ENCODE data around the gene TUBA4B.

Gene TUBA4B

DNA sequence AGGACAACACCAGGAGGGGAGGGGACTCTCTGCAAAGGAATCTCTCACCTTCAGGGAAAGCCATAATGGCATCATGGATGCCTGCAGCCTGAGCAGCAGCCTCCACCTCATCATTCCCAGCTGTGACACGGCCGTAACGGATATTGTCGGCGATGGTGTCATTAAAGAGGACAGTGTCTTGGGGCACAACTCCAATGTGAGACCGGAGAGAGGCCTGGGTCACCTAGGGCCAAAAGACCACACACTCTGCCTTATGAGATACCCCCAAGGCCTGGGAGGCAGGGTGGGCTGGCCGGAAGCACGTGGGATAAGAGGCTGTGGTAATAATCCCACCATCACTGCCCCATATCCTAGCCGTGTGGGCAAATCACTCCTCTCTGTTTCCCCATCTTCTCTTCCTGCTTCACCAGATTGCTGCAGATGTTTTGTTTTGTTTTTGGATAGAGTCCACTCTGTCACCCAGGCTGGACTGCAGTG is 42.1 kb upstream of the TUBA4B start:
- Histone ChIP-seq H3K36me3 (ENCODE audit: control insufficient read depth, insufficient read depth, low read length) (peaks cover 29% of the 10 kb centered on the region), H3K4me1 (ENCODE audit: control insufficient read depth, insufficient read depth, low read length) (peaks cover 5% of the 10 kb centered on the region), H3K4me3 (ENCODE audit: low read depth, low read length) (no peak overlapping the region), H3K9me3 (ENCODE audit: control insufficient read depth, insufficient read depth, low read length) (no peaks in the 10 kb centered on the region), H3K9ac (ENCODE audit: low read depth, low read length) (no peak overlapping the region), H3K27me3 (ENCODE audit: control insufficient read depth, insufficient read depth, low read length) (no peaks in the 10 kb centered on the region)

DNA sequence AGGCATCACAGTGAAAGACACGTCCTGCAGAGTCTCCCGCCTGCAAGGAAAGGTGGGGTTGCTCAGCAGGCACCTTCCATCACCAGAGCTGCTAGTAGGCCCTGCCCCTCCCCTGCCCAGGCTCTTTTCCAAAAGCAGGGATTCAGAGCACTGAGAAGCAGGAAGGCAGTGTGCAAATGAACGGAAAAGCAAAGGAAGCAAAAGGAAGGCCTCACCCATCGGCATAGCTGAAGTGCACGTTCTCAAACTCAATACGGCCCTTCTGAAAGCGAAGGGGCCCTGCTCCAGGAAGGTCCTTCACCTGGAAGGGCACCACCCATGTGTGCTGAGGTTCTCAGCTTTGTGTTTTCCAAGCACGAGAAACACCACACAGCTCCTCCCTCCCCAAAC is 40.0 kb upstream of the TUBA4B start:
- Histone ChIP-seq H3K4me1 (ENCODE audit: control insufficient read depth, insufficient read depth, low read length) (peaks cover 2% of the 10 kb centered on the region), H3K36me3 (ENCODE audit: control insufficient read depth, insufficient read depth, low read length) (peaks cover 29% of the 10 kb centered on the region), H3K9ac (ENCODE audit: low read depth, low read length) (no peak overlapping the region), H3K27me3 (ENCODE audit: control insufficient read depth, insufficient read depth, low read length) (no peaks in the 10 kb centered on the region), H3K4me3 (ENCODE audit: low read depth, low read length) (no peak overlapping the region), H3K9me3 (ENCODE audit: control insufficient read depth, insufficient read depth, low read length) (no peaks in the 10 kb centered on the region)

DNA sequence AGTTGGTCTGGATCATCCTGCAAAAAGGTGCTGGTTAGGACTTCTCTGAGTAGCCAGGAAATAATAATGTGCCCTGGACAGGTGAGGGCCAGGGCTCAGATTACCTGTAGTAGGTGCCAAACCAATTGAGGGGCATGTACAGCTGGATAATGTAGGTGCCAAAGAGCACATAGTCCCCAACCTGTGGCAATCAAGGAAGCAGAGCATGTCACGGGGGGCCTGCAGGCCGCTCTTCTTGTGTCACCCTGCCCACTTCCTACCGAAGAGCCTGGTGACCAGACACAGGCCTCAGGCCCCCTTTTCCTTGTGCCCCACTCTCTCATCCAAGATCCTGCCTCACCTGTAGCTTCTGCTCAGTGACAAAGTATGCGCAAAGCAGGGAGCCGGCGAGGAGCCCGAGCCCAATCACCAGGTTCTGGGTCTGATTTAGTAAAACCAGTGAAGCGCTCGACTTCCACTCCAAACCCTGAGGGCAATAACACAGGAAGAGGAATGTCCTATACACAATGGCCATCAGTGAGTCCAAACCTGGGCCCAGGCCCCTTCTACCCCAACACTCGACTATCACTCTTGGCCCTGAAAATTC is 39.5 kb upstream of the TUBA4B start:
- Histone ChIP-seq H3K9ac (ENCODE audit: low read depth, low read length) (no peak overlapping the region), H3K4me1 (ENCODE audit: control insufficient read depth, insufficient read depth, low read length) (peaks cover 2% of the 10 kb centered on the region), H3K9me3 (ENCODE audit: control insufficient read depth, insufficient read depth, low read length) (no peaks in the 10 kb centered on the region), H3K27me3 (ENCODE audit: control insufficient read depth, insufficient read depth, low read length) (no peaks in the 10 kb centered on the region), H3K4me3 (ENCODE audit: low read depth, low read length) (no peak overlapping the region), H3K36me3 (ENCODE audit: control insufficient read depth, insufficient read depth, low read length) (peaks cover 29% of the 10 kb centered on the region)

DNA sequence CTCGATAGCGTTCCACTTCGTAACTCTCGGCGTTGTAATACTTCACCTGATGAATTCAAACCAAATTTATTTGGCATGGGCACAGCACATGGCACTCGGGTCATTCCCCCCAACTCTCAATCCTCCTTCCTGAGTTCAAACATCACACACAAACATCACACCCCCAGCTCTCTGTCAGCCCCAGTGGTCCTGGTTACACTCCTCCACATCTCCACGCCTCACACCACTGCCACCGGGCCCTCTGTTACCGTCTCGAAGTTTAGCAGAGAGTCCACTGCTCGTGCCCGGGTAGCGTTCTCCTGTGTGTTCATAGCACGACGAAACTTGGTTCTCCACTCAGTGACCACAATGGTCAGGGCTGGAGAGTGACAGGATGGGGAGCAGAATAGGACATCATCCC is 38.9 kb upstream of the TUBA4B start:
- Histone ChIP-seq H3K27me3 (ENCODE audit: control insufficient read depth, insufficient read depth, low read length) (no peaks in the 10 kb centered on the region), H3K4me3 (ENCODE audit: low read depth, low read length) (no peak overlapping the region), H3K36me3 (ENCODE audit: control insufficient read depth, insufficient read depth, low read length) (peaks cover 23% of the 10 kb centered on the region), H3K9ac (ENCODE audit: low read depth, low read length) (no peak overlapping the region), H3K4me1 (ENCODE audit: control insufficient read depth, insufficient read depth, low read length) (peaks cover 3% of the 10 kb centered on the region), H3K9me3 (ENCODE audit: control insufficient read depth, insufficient read depth, low read length) (no peaks in the 10 kb centered on the region)

DNA sequence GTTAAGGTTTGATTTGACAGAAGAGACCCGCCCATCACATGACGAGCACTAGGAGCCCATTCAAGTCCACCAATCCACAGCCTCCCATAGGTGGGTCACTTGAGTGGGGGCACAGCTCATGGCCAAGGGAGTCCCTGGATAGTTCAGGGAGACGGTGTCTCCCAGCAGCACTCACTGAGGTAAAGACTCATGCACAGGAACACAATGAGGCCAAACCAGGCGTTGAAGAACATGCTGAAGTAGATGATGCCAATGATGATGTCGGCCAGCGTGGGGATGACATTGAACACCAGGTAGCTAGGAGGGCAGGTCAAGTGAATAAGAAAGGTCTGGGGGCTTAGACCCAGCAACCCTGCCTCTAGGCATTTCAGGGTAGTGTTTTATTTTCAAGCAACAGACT is 38.3 kb upstream of the TUBA4B start:
- Histone ChIP-seq H3K9ac (ENCODE audit: low read depth, low read length) (no peak overlapping the region), H3K4me1 (ENCODE audit: control insufficient read depth, insufficient read depth, low read length) (peaks cover 5% of the 10 kb centered on the region), H3K4me3 (ENCODE audit: low read depth, low read length) (no peak overlapping the region), H3K9me3 (ENCODE audit: control insufficient read depth, insufficient read depth, low read length) (no peaks in the 10 kb centered on the region), H3K36me3 (ENCODE audit: control insufficient read depth, insufficient read depth, low read length) (peaks cover 20% of the 10 kb centered on the region), H3K27me3 (ENCODE audit: control insufficient read depth, insufficient read depth, low read length) (no peaks in the 10 kb centered on the region)

DNA sequence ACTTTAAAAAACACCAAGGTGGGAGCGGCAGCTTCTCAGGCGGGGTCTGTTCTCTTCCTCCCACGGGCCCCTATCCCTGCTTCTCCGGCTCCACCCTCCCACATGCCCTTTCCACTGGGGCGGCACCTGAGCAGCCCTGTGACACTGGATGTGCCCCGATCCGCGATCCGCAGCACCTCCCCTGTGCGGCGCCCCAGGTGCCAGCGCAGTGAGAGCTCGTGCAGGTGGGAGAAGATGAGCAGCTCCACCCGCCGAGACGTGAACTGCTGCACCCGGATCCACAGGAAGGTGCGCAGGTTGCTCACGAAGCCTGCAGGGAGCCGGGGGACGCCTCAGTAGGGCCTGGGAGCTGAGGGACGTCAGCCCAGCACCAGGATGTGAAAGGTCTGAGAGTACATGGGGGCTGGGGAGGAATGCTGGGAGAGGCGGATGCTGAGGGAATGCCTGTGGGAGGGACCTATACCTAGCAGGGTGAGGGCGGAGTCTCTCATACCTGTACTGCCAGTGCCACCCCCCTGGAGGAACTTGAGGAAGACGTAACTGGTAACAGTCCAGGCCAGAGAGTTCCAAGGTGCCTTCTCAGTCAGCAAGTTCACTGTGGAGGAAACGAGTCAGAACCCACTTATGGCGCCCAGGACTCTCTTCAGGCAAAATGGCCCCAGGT is 37.0 kb upstream of the TUBA4B start:
- Histone ChIP-seq H3K27me3 (ENCODE audit: control insufficient read depth, insufficient read depth, low read length) (no peaks in the 10 kb centered on the region), H3K4me1 (ENCODE audit: control insufficient read depth, insufficient read depth, low read length) (peaks cover 5% of the 10 kb centered on the region), H3K9me3 (ENCODE audit: control insufficient read depth, insufficient read depth, low read length) (no peaks in the 10 kb centered on the region), H3K9ac (ENCODE audit: low read depth, low read length) (no peak overlapping the region), H3K36me3 (ENCODE audit: control insufficient read depth, insufficient read depth, low read length) (peaks cover 11% of the 10 kb centered on the region), H3K4me3 (ENCODE audit: low read depth, low read length) (peak overlapping the region; percentile 13)

DNA sequence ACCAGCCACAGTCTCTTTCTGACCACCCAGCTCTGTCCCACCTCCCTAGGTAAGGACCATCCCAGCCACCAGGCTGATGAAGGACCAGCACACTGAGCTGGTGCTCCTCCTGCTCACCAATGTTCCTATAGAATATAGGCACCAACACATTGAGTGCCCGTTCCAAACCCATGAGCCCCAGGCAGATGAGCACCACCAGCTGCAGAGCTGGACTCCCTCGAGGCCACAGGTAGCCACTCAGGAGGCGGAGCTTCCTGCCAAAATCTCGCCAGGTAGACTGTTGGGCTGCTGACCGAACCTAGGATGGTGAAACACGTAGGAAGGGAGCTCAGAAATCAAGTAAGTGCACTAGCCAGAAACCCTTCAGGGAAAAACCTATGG is 36.5 kb upstream of the TUBA4B start:
- Histone ChIP-seq H3K4me3 (ENCODE audit: low read depth, low read length) (peak overlapping the region; percentile 13), H3K36me3 (ENCODE audit: control insufficient read depth, insufficient read depth, low read length) (peaks cover 11% of the 10 kb centered on the region)

DNA sequence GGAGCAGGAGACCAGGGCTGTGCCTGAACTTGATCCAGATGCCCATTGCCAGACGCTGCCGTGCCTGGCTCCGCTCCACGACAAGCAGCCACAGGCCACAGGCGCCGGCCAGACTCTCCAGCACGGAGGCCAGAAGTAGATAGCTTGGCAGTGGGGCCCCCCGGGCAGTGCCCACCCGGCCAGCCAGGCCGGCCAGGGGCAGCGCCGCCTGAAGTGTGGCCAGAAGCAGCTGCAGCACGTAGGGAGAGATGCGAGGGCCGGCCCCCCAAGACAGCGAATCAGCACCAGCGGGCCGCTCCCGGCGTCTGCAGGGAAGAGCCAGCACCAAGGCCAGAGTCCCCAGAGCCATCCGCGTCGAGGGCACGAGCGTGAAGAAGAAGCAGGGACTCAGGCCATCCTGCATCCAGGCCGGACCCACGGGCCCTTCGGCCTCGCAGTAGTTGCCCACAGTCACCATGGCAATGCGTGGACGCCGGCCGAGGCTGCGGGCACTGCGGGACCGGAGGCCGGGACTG is 34.8 kb upstream of the TUBA4B start:
- no peaks in the 10 kb centered on the region for H3K27me3 ChIP-seq (ENCODE audit: control insufficient read depth, insufficient read depth, low read length)
- no peaks in the 10 kb centered on the region for H3K9me3 ChIP-seq (ENCODE audit: control insufficient read depth, insufficient read depth, low read length)
- H3K4me1 ChIP-seq (ENCODE audit: control insufficient read depth, insufficient read depth, low read length) = peaks cover 5% of the 10 kb centered on the region
- H3K9ac ChIP-seq (ENCODE audit: low read depth, low read length) = no peak overlapping the region
- H3K4me3 ChIP-seq (ENCODE audit: low read depth, low read length) = peak overlapping the region; percentile 79
- peaks cover 9% of the 10 kb centered on the region for H3K36me3 ChIP-seq (ENCODE audit: control insufficient read depth, insufficient read depth, low read length)

More for the DNA sequence above, 36.5 kb upstream of the TUBA4B start:
- Histone ChIP-seq H3K9ac (ENCODE audit: low read depth, low read length) (no peak overlapping the region), H3K4me1 (ENCODE audit: control insufficient read depth, insufficient read depth, low read length) (peaks cover 5% of the 10 kb centered on the region), H3K27me3 (ENCODE audit: control insufficient read depth, insufficient read depth, low read length) (no peaks in the 10 kb centered on the region), H3K9me3 (ENCODE audit: control insufficient read depth, insufficient read depth, low read length) (no peaks in the 10 kb centered on the region)

DNA sequence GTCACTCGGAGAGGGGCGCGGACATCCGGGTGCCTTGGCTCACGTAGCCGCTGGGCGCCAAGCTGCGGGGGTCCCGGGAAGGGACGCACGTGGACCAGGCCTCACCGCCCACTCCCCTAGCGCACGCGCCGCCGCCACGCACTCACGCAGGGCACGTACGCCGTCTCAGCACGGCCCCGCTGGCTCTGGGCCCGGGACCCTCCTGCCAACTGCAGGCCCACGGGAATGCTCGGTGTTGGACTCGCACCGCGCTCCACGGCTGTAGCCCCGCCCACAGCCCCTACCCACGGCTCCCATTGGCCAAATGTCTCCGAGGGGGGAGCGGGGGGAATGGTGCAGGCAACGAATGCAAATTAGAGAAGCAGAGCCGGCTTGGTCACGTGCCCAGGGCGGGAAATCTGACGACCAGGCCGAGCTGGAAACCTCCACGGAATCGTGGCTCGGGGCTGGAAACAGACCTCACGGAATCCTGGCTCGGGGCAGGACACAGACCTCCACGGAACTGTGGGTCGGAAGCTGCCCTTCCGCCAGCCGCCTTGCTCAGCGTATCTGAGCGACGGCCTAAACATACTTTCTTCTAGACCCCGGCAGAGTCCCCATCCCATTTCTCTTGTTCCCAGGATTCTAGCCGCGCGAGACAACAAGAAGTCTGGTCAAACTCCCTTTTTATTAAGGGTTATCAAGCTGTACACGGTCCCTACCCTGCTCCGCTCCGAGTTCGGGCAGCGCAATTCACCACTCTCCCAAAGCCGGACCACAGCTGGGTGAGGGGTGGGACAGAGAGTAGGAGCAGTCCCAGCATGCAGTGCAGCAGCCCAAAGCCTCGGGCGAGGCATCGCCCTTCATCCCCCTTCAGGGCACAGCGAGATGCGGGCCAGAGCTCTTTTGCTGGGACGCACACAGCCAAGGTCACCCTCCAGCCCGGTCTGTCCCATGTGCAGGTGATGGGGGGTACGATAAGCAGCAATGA is 34.0 kb upstream of the TUBA4B start, which contains the start of gene ABCB6:
TSS of gene ABCB6 (minus strand) at position 227 of the 970 bp plus-strand sequence. CDS start 285 bp downstream, outside the sequence.
- Histone ChIP-seq H3K9me3 (ENCODE audit: control insufficient read depth, insufficient read depth, low read length) (no peaks in the 10 kb centered on the region), H3K9ac (ENCODE audit: low read depth, low read length) (peak within 1 kb of the TSS; percentile 47), H3K36me3 (ENCODE audit: control insufficient read depth, insufficient read depth, low read length) (peaks cover 16% of the 10 kb centered on the region), H3K4me1 (ENCODE audit: control insufficient read depth, insufficient read depth, low read length) (peaks cover 5% of the 10 kb centered on the region), H3K4me3 (ENCODE audit: low read depth, low read length) (peak within 1 kb of the TSS; percentile 79), H3K27me3 (ENCODE audit: control insufficient read depth, insufficient read depth, low read length) (no peaks in the 10 kb centered on the region)

DNA sequence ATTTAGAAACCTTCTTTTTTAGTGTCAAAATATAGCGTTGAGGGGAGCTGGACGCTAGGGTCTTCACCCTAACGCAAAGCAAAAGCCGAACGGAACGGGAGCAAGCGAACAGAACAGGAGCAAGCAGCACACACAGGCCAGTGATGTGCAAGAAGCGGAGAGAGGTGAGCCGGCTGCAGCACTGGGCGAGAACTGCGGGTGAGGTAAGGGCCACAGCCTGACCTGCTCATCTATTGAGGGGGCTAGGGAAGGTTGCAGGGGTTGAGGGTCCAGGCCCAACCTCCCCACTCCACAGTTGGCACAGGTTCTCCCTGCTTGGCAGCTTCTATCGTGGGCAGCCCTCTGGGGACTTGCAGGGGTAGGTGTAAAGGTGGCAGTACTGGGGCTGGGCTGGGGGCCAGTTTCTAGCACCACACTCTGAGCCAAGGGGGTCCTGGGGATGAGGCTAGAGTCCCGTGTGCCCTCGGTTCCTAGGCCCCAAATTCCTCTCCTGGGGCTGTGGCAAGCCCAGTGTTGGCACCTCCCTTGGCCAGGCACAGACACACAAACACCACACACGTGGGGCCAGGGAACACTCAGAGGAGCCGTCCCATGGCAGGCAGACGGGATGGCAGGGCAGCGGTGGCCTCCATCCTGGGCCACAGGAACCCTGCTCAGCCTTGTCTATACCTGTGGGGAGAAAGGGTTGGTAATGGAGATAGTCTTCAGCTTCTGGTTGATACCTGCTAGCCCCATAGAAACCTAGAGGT is 33.1 kb upstream of the TUBA4B start:
- Histone ChIP-seq H3K4me3 (ENCODE audit: low read depth, low read length) (no peak overlapping the region), H3K9ac (ENCODE audit: low read depth, low read length) (peak overlapping the region; percentile 47), H3K4me1 (ENCODE audit: control insufficient read depth, insufficient read depth, low read length) (peaks cover 5% of the 10 kb centered on the region), H3K36me3 (ENCODE audit: control insufficient read depth, insufficient read depth, low read length) (peaks cover 21% of the 10 kb centered on the region), H3K9me3 (ENCODE audit: control insufficient read depth, insufficient read depth, low read length) (no peaks in the 10 kb centered on the region), H3K27me3 (ENCODE audit: control insufficient read depth, insufficient read depth, low read length) (no peaks in the 10 kb centered on the region)

Measured in iPS-15b (cell line).